ENCODE measurements around the gene DOCK8.

Gene DOCK8

GRCh38 chr9:312596-313320 lies 98.1 kb downstream of the DOCK8 start:
- DNase-seq, result no peak

- no peak for DNase-seq
These were observed 101.8 kb downstream of the DOCK8 start for GRCh38 chr9:316382-316965.

- no peak for DNase-seq
These were observed 104.0 kb downstream of the DOCK8 start for GRCh38 chr9:318646-319045.

- no peak for DNase-seq
These were observed 110.3 kb downstream of the DOCK8 start for GRCh38 chr9:324971-325370.

GRCh38 chr9:326667-327066 lies 112.0 kb downstream of the DOCK8 start:
- no peak for DNase-seq

GRCh38 chr9:328453-328852 lies 113.8 kb downstream of the DOCK8 start:
- peak in 1 of 2 donors; percentile 16 for DNase-seq

- DNase-seq, result no peak
These were observed 116.5 kb downstream of the DOCK8 start for GRCh38 chr9:331197-331596.

- DNase-seq, result no peak
These were observed 120.7 kb downstream of the DOCK8 start for GRCh38 chr9:335373-335772.

GRCh38 chr9:336039-336438 lies 121.4 kb downstream of the DOCK8 start:
- DNase-seq, result no peak

- DNase-seq, result no peak
These were observed 123.9 kb downstream of the DOCK8 start for GRCh38 chr9:338602-339001.

- no peak for DNase-seq
These were observed 127.2 kb downstream of the DOCK8 start for GRCh38 chr9:341634-342421.

GRCh38 chr9:343773-344172 lies 129.1 kb downstream of the DOCK8 start:
- no peak for DNase-seq

- no peak for DNase-seq
These were observed 131.5 kb downstream of the DOCK8 start for GRCh38 chr9:346111-346571.

- DNase-seq, result no peak
These were observed 133.1 kb downstream of the DOCK8 start for GRCh38 chr9:347667-348292.

GRCh38 chr9:350384-350783 lies 135.7 kb downstream of the DOCK8 start:
- no peak for DNase-seq

GRCh38 chr9:351916-352315 lies 137.3 kb downstream of the DOCK8 start:
- DNase-seq, result peak in 1 of 2 donors; percentile 11

- no peak for DNase-seq
These were observed 138.4 kb downstream of the DOCK8 start for GRCh38 chr9:353077-353476.

GRCh38 chr9:354453-354852 lies 139.8 kb downstream of the DOCK8 start:
- DNase-seq, result no peak

GRCh38 chr9:357560-357959 lies 142.9 kb downstream of the DOCK8 start:
- peak in 1 of 2 donors; percentile 4 for DNase-seq

- no peak for DNase-seq
These were observed 148.1 kb downstream of the DOCK8 start for GRCh38 chr9:362561-363273.

- DNase-seq, result no peak
These were observed 148.6 kb downstream of the DOCK8 start for GRCh38 chr9:363274-363612.

GRCh38 chr9:365436-365835 lies 150.8 kb downstream of the DOCK8 start:
- no peak for DNase-seq

- DNase-seq, result no peak
These were observed 152.0 kb downstream of the DOCK8 start for GRCh38 chr9:366620-367019.

Measured in inflammatory macrophage (primary cell).